ENCODE results near the gene RPS19BP1.

The RPS19BP1 gene

GRCh38 chr22:39565414-39565944 is 32.9 kb upstream of the RPS19BP1 start:
- no peaks in the 10 kb centered on the region for H3K36me3 Mint-ChIP-seq
- peaks cover 20% of the 10 kb centered on the region for H3K4me1 Mint-ChIP-seq
- H3K27ac Mint-ChIP-seq = peak overlapping the region; percentile 44
- no peaks in the 10 kb centered on the region for H3K27me3 Mint-ChIP-seq
- H3K4me3 Mint-ChIP-seq = peak overlapping the region; percentile 5
- H3K9me3 Mint-ChIP-seq = no peaks in the 10 kb centered on the region

- Mint-ChIP-seq H3K4me3 (no peak overlapping the region), H3K36me3 (no peaks in the 10 kb centered on the region), H3K4me1 (peaks cover 20% of the 10 kb centered on the region), H3K27me3 (no peaks in the 10 kb centered on the region), H3K9me3 (no peaks in the 10 kb centered on the region), H3K27ac (no peak overlapping the region)
Measured at GRCh38 chr22:39563571-39564428, 31.3 kb upstream of the RPS19BP1 start.

- H3K27me3 Mint-ChIP-seq = no peaks in the 10 kb centered on the region
- H3K36me3 Mint-ChIP-seq = no peaks in the 10 kb centered on the region
- H3K4me1 Mint-ChIP-seq = peaks cover 17% of the 10 kb centered on the region
- H3K9me3 Mint-ChIP-seq = no peaks in the 10 kb centered on the region
- no peak overlapping the region for H3K27ac Mint-ChIP-seq
- H3K4me3 Mint-ChIP-seq = no peak overlapping the region
Measured at GRCh38 chr22:39562839-39563489, 30.4 kb upstream of the RPS19BP1 start.

- H3K27me3 Mint-ChIP-seq = peaks cover 9% of the 10 kb centered on the region
- H3K4me3 Mint-ChIP-seq = no peak overlapping the region
- no peaks in the 10 kb centered on the region for H3K36me3 Mint-ChIP-seq
- H3K4me1 Mint-ChIP-seq = peaks cover 7% of the 10 kb centered on the region
- H3K27ac Mint-ChIP-seq = no peak overlapping the region
- H3K9me3 Mint-ChIP-seq = no peaks in the 10 kb centered on the region
Measured at GRCh38 chr22:39560127-39560526, 27.6 kb upstream of the RPS19BP1 start.

- H3K4me1 Mint-ChIP-seq = peaks cover 7% of the 10 kb centered on the region
- H3K36me3 Mint-ChIP-seq = no peaks in the 10 kb centered on the region
- no peak overlapping the region for H3K4me3 Mint-ChIP-seq
- no peak overlapping the region for H3K27ac Mint-ChIP-seq
- no peaks in the 10 kb centered on the region for H3K9me3 Mint-ChIP-seq
- H3K27me3 Mint-ChIP-seq = peaks cover 9% of the 10 kb centered on the region
Measured at GRCh38 chr22:39559456-39560105, 27.0 kb upstream of the RPS19BP1 start.

GRCh38 chr22:39558950-39559349 is 26.4 kb upstream of the RPS19BP1 start:
- no peak overlapping the region for H3K27ac Mint-ChIP-seq
- H3K27me3 Mint-ChIP-seq = peaks cover 9% of the 10 kb centered on the region
- no peaks in the 10 kb centered on the region for H3K9me3 Mint-ChIP-seq
- H3K36me3 Mint-ChIP-seq = no peaks in the 10 kb centered on the region
- H3K4me1 Mint-ChIP-seq = peaks cover 7% of the 10 kb centered on the region
- H3K4me3 Mint-ChIP-seq = no peak overlapping the region

- Mint-ChIP-seq H3K9me3 (no peaks in the 10 kb centered on the region), H3K27ac (no peak overlapping the region), H3K4me3 (peak overlapping the region; percentile 82), H3K36me3 (no peaks in the 10 kb centered on the region), H3K27me3 (peaks cover 9% of the 10 kb centered on the region), H3K4me1 (peaks cover 7% of the 10 kb centered on the region)
Measured at GRCh38 chr22:39558254-39558727, 25.7 kb upstream of the RPS19BP1 start.

- no peaks in the 10 kb centered on the region for H3K36me3 Mint-ChIP-seq
- peak overlapping the region; percentile 86 for H3K27ac Mint-ChIP-seq
- peaks cover 7% of the 10 kb centered on the region for H3K4me1 Mint-ChIP-seq
- peak overlapping the region; percentile 81 for H3K4me3 Mint-ChIP-seq
- H3K9me3 Mint-ChIP-seq = no peaks in the 10 kb centered on the region
- peaks cover 9% of the 10 kb centered on the region for H3K27me3 Mint-ChIP-seq
Measured at GRCh38 chr22:39556970-39557841, 24.7 kb upstream of the RPS19BP1 start.

- H3K27ac Mint-ChIP-seq = no peak overlapping the region
- H3K27me3 Mint-ChIP-seq = peaks cover 9% of the 10 kb centered on the region
- H3K36me3 Mint-ChIP-seq = no peaks in the 10 kb centered on the region
- peaks cover 7% of the 10 kb centered on the region for H3K4me1 Mint-ChIP-seq
- no peak overlapping the region for H3K4me3 Mint-ChIP-seq
- H3K9me3 Mint-ChIP-seq = no peaks in the 10 kb centered on the region
Measured at GRCh38 chr22:39554151-39554550, 21.6 kb upstream of the RPS19BP1 start.

- H3K9me3 Mint-ChIP-seq = no peaks in the 10 kb centered on the region
- H3K36me3 Mint-ChIP-seq = no peaks in the 10 kb centered on the region
- H3K27ac Mint-ChIP-seq = no peak overlapping the region
- H3K27me3 Mint-ChIP-seq = peaks cover 9% of the 10 kb centered on the region
- H3K4me1 Mint-ChIP-seq = peaks cover 7% of the 10 kb centered on the region
- no peak overlapping the region for H3K4me3 Mint-ChIP-seq
Measured at GRCh38 chr22:39553429-39553828, 20.9 kb upstream of the RPS19BP1 start.

GRCh38 chr22:39547587-39547947 is 15.0 kb upstream of the RPS19BP1 start:
- peaks cover 2% of the 10 kb centered on the region for H3K36me3 Mint-ChIP-seq
- no peaks in the 10 kb centered on the region for H3K9me3 Mint-ChIP-seq
- H3K4me3 Mint-ChIP-seq = no peak overlapping the region
- H3K27me3 Mint-ChIP-seq = peaks cover 18% of the 10 kb centered on the region
- peak overlapping the region; percentile 9 for H3K27ac Mint-ChIP-seq
- H3K4me1 Mint-ChIP-seq = peaks cover 19% of the 10 kb centered on the region

GRCh38 chr22:39546889-39547586 is 14.5 kb upstream of the RPS19BP1 start:
- peaks cover 18% of the 10 kb centered on the region for H3K27me3 Mint-ChIP-seq
- H3K27ac Mint-ChIP-seq = peak overlapping the region; percentile 9
- H3K9me3 Mint-ChIP-seq = no peaks in the 10 kb centered on the region

GRCh38 chr22:39545386-39546365 is 13.1 kb upstream of the RPS19BP1 start:
- peak overlapping the region; percentile 60 for H3K4me3 Mint-ChIP-seq
- peaks cover 19% of the 10 kb centered on the region for H3K4me1 Mint-ChIP-seq
- H3K27me3 Mint-ChIP-seq = peaks cover 18% of the 10 kb centered on the region
- H3K27ac Mint-ChIP-seq = peak overlapping the region; percentile 65
- peaks cover 2% of the 10 kb centered on the region for H3K36me3 Mint-ChIP-seq
- no peaks in the 10 kb centered on the region for H3K9me3 Mint-ChIP-seq

More at GRCh38 chr22:39546889-39547586, 14.5 kb upstream of the RPS19BP1 start:
- H3K4me1 Mint-ChIP-seq = peaks cover 19% of the 10 kb centered on the region
- H3K36me3 Mint-ChIP-seq = peaks cover 2% of the 10 kb centered on the region
- no peak overlapping the region for H3K4me3 Mint-ChIP-seq
